ENCODE results near the gene SALL1. TPM values are rescaled to one million over a fixed set of nuclear protein-coding genes. Genes with fewer than 3 reads are reported as not detected.

Gene SALL1
- polyA plus RNA-seq, 10 donors: 0.08 to 0.71 (median 0.24) TPM; not detected in 1

DNA sequence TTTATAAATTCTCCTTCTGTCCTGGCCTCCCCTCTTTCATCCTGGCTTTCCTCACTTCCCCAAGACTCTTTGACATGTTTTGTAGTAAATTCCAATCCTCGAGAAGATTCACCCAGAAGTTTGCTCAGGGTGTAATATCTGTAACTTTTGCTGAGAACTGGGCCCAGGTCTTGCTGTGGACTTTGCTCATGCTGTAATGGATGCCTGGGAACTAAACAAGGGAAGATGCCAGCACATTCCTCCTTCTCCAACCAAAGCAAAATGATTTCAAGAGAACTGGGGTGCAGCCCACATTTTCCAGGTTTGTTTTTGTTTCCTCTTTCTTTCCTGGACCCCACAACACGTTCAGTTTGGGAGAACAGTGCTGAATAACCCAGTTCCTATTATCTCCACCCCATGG lies 6.6 kb upstream of the SALL1 start:
- no peak for DNase-seq

DNA sequence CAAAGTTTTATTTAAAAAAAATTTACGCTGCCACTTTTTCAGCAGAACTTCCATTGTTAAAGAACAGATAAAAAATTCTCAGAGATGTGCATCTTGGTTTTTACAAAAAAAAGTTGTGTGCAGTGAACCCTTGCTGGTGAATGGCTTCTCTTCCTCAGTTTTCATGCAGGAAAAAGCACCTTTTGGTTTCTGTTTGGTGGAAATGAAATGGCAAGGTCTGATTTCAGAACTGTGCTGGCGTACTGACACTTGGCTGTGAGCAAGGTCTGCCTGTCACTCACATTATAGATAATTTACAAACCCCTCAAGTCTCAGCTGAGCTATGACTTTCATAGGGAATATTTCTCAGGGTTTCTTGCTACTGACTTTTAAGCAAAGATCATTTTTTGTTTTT lies 5.7 kb upstream of the SALL1 start:
- DNase-seq: no peak

- DNase-seq: peak in 1 of 3 donors; percentile 49
Measured at GRCh38 chr16:51155820-51156806, 5.0 kb upstream of the SALL1 start.

- peak in 1 of 3 donors; percentile 30 for DNase-seq
Measured at GRCh38 chr16:51155199-51155607, 4.1 kb upstream of the SALL1 start.

DNA sequence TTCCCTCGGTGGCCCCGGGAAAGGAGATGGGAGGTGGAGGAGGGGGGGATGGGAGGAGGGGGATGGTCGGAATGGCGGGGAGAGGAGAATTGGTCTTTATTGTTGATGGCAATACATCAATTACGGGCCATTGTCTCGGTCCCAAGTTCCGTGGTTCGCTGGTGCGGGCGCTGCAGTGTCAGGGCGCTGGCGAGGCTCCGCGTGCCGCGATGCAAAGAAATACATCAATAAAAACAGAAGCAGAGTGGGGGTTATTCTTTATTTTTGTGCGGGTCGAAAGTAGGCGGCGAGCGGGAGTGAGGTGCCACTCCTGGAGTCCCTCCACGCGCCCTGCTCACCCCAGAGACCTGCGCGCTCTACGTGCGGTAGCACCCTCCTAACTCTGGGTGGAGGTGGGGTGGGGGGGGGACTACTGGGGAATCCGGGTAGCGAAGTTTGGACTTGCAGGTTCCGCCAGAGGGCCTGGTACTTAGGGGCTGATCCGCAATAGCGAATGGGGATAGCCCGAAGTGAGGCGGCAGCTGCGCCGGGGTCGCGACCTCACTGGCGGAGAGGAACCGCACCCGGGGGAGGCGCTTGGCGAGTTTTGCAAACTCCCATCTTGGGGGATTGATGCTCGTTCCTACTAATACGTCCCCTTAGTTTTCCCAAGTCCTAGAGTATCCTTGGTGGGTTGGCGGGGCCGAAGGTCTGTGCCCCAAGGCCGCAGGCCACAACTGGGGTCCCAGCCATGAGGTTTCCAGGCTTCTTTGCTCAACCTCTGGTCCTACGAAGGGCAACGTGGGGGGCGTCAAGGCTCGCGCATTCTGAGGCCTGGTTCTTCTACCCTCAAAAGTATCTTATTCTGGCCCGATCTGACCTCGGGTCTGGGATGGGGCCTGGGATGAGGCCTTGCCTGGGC lies 3.5 kb upstream of the SALL1 start:
- no peak for DNase-seq

DNA sequence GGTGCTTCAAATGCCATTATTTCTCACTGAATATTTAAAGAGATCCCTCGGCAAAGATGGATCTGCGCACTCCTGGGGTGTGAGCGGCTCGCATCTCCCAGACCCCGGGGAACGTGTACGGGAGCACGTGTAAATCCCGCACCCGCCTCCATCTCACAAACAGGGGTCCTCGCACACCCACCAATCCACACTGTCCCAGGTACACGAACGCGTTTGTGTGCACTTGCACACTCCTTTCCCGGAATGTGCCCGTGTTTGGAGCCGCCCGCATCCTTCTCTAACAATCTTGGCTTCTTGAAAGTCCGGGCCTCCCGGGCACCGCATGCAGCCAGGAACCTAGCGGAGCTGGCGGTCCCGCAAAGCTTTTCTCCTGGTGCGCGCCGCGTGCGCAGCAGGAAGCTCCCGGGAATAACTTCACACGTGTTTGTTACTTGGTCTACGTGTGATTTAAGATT lies 2.5 kb upstream of the SALL1 start:
- peak in 1 of 3 donors; percentile 47 for DNase-seq

GRCh38 chr16:51152691-51153576 lies 1.9 kb upstream of the SALL1 start:
- peak in 1 of 3 donors; percentile 55 for DNase-seq

DNA sequence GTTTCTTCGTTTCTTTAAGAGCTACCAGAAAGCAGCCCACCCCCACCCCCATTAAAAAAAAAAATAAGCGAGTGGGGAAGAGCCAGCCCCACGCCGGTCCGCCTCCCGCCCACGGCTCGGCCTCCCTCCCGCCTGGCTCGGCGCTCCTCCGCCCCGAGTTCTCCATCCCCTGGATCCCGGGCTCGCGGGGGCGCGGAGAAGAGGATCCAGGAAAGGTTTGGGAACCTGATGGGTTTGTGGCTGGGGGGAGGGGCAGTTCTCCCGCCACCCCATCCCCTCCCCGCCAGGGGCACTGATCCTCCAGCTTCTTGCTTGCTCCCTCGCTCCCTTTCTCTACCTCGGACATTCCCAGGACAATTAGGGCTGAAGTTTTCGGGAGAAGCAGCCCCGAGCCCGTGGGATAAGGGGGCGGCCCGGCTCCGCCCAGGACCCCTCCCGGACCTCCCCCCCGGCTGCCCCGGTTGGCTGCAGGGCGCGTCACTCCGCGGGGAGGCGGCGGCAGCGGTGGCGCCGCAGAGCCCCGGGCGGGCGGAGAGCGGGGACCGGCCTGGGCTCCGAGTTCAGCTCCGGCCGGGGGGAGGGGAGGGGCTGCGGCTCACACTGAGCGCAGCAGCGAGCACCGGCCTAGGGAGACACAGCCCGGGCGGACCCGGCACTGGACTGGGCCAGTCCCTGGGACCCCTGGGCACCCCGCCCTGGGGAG lies 1.0 kb upstream of the SALL1 start:
- DNase-seq: peak in 2 of 3 donors; percentile 68 to 69

DNA sequence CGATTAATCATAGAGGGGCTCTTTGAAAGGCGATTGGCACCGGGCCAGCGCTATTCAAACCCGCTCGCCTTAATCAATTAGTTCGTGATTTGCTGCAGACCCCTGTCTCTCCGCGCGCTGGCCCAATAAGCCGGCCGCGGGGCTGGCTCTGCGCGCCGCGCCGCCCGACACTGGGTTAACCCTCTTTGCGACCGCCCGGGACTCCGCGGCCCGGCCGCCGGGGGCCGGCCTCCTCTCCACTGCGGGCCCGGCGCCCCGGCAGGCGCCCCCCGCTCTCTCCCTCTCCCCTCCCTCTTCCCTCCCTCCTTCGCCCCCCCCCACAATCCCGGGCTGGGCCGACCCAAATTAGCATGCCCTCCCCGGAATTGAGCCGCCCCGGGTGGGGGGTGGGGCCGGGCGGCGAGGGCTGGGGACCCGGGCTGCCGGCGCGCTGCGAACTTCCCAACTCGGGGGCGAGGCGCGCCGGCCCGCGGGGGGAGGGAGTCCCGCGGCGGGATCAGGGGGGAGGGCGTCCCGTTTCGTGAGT lies 428 bp upstream of the SALL1 start:
- peak in 2 of 3 donors; percentile 48 to 67 for DNase-seq

- DNase-seq: peak in 1 of 3 donors; percentile 44
Measured at GRCh38 chr16:51150165-51150887, 744 bp downstream of the SALL1 start.

DNA sequence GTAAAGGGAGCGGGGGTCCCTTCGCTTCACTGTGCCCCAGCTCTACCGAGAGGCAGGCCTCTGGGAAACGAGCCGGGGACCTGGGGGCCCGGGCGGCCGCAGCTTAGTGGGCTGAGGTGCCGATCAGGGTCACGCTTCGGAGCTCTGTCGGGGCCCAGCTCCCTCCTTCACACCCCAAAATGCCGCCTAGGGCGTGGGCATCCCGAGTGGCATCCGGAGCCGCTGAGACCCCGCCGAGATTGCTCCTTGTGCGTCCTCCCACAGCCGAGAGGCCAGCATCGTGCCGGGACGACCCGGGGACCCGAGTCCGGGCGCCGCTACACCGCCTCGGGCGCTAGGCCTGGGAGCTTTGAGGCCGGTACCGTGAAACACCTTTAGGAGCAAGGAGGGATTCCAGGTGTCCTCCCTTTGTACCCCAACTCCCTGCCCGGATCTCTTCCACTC lies 1.3 kb downstream of the SALL1 start:
- DNase-seq: no peak

DNA sequence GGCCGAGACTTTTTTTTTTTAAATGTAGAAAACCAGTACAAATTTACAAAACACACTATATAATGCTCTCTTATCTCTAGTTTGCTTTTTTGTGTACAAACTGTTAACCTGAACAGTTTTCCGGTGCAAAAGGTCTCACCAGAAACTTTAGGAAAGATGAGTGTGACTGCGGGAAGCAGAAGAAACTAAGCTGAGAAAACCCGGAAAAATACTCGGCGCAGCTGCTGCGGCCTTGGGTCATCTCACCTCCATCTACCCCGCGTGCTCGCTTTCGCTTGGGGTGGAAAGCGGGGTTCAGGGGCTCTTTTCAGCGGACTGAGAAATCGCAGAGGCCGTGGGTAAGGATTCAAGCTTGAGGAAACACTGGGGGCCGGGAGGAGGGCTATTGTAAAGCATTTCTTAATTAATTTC lies 1.8 kb downstream of the SALL1 start:
- DNase-seq: no peak

GRCh38 chr16:51148678-51149228 lies 2.3 kb downstream of the SALL1 start:
- no peak for DNase-seq

DNA sequence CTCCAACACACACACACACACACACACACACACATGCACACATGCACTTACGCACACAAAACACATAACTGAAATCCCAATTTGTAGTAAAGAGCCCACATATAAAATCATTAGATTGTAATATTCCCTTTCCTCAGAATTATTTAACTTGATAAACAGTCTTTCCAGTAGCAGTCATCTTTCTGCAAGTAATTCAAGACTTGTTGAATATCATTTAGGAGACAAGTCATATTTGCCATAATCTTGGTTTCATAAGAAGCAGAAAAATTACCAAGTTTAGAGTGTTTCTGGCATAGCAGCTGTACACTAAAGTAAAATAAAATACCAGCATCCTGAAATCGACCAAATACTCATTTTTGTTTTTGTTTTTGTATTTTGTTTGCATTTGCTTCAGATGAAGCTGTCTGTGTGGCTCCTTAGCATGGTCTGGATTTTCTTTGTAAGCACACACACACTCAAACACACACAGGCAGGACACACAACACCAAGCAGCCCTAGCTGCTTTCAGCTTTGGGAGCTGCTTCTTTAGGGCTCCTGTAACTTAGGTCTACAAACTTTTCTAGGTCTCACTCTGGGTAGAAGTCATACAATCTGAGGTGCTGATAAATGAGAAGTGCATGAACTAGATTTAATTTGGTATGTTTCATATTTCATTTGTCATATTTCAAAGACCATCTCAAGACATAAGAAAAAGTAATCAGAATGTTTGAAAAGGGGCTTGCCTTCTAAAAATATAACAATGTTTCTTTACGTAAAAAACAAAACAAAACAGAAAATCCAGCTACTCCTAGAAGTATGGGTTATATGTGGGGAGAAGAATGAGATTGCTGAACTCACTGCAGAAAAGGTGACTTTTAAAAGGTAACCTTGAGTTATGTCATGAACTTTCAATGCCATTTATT lies 3.0 kb downstream of the SALL1 start:
- no peak for DNase-seq

DNA sequence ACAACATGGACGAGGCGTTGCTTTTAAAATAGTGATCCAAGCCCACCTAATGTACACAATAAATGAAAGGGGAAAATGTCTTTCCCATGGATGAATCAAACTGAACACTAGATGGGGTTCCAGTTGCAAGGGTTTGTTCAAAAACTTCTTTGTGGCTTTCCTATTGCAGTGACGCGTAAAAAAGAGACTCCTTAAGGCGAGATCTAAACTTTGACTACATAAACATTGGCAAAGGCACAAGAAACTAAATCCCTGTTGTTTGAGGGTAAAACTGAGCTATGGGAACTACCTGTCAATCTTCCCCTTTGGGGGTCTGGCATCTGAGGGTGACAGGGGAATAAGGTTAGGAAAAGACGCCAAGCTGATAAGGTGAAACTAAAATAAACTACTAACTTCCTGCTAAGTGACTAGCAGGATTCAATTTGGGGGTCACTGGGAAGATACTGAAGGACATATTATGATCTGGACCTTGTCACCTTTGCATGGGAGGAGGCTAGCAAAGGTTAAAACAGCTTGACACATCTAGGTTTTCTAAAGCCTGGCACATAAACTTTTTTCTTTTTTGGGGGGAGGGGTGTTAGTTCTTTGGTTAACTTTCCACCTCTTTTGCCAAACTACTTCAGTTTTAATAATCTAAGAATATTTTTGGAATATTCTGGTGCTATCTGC lies 4.7 kb downstream of the SALL1 start:
- DNase-seq: peak in 1 of 3 donors; percentile 32

DNA sequence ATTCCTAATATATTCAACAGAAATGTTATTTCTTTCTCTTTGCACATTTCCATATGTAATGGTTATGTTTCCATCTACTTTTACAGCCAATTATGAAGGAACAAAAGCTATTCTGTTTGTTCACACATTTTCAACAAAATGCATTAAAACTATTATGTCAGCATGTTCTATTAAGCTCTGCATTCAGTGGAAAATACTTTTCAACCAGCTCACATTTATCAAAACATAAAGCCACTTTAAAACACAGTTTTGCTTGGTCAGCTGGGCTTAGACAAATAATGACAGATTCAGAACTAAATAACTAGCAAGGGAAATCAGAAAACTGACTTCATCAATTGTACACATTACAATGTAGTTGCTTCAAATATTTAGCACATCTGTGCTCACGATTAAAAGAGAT lies 6.9 kb downstream of the SALL1 start:
- no peak for DNase-seq

GRCh38 chr16:51143196-51143977 lies 7.7 kb downstream of the SALL1 start:
- DNase-seq: no peak

Data from muscle of back (tissue), 11 donors.